HG03103 (cell line): ENCODE data around the gene PTMS.
A peak's percentile ranks its signal among the peaks of the same experiment; 100 is the strongest.

Source experiments
- ATAC-seq: cut with Tn5 transposase; IDR thresholded peaks from one replicate; pipeline ENCODE4 v1.9.1; 2021; ENCODE audit warnings: low read depth; ENCODE audit not compliant: unreplicated experiment

PTMS gene

DNA sequence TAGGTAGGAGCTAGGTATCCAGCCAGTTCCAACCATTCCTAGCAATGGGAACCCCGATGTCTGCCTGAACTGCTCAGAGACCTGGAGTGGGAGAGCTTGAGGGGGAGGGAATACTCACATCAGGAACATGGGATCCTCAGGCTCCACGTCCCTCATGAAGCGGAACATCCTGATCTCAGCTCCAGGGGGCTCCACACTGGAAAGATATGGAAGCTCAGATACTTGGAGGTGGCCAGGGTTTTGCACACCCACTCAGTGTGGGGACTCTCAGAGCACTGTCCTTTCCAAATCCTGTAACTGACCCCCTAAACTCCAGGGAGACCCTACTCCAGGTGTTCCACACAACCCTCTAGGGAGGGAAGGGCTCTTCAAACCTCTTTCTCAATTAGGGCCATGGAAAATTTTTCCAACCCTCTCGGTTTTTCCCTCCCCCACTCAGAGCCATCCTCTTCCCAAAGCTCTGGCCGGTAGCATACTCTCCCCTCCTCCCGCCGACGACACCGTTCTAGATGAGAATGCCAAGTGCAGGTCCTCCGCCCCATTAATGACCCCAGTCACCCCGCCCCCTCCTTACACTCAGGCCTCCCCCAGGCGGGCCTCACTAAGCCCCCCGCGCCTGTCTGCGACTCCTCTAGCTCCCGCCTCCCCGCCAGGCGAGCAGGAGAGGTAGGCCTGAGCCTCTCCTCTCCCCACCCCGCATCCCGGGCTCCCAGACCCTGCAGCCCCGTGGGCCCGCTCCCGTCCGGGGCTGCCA lies 13.8 kb upstream of the PTMS start:
- no peak for ATAC-seq

DNA sequence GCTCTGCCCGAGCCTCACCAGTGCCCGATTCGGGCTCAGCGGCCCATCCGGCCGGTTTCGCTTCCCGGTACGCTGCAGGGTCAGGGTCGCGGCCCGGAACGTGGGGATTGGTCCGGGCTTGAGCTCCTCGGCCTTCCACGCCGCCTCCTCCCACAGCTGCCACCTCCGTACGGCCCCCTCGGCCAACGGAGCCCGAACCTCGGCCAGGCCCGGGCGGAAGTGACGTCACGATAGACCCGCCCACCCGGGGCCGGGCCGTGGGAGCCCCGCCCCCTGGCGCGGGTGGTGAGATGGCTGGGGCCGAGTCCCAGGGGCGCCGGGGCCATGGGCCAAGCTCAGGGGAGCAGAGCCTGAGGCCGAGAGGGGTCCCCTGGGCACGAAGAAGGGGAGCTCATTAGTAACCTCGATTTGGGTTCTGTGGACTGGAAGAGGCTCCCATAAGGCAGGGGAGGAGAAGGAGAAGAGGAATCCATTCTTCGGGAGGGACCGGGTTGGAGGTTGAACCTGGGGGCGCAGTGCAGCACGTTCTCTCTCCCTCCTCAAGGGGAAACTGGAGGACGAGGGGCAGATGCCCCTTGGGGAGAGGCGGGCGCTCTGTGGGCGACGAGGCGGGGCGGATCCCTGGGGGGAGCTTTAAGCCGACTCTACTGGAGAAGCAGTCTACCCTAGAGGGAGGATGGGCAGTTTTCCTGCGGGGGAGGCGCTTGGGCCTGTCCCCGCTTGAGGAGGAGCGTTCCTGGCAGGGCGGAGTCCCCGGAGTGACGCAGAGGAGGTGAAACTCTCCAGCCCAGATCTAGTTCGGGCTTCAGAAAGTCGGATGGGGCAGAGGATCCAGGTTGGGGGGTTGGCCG lies 13.0 kb upstream of the PTMS start, which contains the start of gene MLF2:
TSS of gene MLF2 (minus strand) at position 221 of the 851 bp plus-strand sequence. CDS start 807 bp downstream, outside the sequence.
- ATAC-seq, result peak; percentile 90

DNA sequence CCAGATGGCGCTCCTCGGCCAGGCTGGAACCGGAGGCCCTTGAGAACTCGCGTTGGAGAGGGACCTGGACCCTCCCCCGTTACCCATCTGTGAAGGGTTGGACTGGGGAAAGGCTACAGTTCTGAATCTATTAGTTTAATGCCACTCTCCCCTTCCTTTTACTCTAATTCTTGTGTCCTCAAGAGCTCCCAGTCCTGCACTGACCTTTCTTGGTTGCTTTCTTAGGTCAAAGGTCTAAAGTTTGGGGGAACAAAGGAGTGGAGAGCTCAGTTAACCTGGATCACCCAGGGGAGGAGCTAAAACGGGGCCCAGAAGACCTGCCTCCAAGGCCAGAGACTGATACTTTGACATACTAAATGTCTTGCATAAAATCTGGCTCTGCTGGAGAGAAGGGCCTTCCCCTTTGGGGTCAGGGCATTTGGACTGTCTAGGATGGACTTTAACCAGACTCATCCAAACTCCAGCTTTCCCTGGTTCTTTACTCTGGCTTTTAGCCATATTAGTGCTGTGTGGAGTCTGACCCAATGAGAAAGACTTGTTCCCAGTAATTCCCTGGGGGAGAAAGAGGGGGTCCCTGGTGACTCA lies 12.3 kb upstream of the PTMS start:
- no peak for ATAC-seq

DNA sequence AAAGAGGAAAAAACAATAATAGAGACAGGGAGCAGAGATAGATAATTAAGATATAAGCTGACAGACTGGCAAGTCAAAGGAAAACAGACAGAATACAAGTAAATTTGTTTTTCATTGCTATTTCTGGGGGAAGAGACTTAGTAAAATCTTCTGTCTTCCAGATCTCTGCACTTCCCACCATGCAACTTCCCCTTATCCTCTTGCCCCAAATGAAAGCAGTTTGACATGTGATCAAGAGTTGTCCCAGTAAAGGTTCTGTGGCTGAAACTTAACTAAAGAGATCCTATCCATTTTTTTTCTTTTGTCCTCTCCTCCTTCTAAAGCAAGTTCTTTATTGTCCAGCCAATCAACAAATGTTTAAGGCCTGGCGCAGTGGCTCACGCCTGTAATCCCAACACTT lies 11.8 kb upstream of the PTMS start:
- no peak for ATAC-seq

DNA sequence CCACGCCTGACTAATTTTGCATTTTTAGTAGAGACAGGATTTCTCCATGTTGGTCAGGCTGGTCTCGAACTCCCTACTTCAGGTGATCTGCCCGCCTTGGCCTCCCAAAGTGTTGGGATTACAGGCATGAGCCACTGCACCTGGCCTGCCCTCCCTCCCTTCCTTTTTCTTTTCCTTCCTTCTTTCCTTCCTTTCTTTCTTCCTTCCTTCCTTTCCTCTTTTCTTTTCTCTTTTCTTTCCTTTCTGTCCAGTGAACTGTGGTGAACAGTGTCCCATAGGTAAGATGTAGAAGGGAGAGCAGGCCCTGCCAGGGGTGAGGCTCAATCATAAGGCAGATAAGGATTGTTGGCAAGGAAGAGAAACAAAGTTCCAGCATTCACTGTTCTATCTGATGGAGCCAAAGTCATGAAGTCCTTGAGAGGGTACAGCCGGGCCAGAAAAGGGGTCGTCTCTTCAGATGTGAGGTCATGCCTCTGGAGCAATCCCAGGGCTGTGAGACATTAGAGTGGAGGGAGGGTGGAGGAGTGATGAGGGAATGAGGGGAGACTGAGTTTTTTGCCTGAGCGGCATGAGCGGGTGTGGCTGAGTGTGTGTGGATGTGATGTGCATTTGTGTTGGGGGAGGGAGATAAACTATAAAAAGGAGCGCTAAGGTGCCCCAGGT lies 9.0 kb upstream of the PTMS start:
- ATAC-seq, result no peak

DNA sequence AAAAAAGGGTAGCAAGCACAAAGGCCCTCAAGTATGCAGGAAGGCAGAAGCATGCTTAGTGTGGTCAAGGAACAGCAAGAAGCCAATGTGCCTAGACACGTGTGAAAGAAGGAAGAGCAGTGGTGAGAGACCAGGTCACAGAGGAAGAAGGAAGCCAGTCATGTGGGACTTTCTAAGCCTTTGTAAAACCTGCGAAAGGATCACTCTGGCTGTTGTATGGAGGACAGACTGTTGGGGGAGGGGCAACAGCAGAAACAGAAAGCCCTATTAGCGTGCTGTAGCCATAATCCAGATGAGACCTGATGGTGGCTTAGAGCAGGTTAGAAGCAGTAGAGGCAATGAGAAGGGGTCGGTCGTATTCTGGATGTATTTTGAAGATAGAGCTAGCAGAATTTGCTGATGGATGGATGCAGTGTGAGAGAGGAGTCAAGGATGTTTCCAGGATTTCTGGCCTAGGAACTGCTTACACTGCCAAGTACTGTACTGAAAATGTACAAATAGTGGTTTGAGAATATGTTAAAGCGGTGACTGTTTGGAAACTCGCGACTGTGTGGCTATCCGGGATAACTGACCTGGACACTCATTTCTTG lies 7.6 kb upstream of the PTMS start:
- no peak for ATAC-seq

DNA sequence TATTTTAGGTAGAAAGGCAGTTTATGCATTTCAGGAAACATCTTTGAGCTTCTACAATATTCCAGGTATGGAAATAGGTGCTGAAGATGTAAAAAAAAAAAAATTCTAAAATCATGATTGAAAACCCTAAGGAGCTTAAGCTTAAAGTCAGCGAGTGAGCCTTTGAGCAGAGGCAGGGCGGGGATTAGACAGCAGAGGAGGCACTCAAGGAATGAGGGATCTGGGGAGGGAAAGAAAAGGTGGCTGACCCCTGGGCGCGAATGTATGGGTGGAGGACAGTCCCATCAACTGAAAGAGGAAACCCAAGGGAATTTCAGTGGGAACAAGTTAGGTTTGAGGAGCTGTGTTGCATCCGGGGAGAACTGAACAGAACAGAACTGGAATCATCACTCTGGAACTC lies 6.4 kb upstream of the PTMS start:
- ATAC-seq, result no peak

DNA sequence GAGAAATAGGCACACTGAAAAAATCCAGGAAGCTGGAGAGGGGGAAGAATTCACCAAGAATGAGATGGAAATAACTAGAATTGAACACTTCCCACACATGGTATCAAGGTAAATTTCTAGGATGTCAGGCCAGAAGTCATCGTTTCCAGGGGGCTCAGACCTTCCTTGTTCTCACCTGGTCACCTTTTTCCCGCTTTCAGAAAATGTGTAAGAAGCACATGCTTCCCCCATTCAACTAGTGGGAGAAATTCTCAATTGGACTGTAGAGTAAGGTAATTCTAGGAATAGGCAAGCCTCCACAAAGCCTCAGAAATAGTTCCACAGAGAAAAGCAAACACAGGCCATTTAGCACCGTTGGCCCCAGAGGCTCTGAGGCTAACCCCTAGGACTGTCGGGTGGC lies 2.8 kb upstream of the PTMS start:
- no peak for ATAC-seq

DNA sequence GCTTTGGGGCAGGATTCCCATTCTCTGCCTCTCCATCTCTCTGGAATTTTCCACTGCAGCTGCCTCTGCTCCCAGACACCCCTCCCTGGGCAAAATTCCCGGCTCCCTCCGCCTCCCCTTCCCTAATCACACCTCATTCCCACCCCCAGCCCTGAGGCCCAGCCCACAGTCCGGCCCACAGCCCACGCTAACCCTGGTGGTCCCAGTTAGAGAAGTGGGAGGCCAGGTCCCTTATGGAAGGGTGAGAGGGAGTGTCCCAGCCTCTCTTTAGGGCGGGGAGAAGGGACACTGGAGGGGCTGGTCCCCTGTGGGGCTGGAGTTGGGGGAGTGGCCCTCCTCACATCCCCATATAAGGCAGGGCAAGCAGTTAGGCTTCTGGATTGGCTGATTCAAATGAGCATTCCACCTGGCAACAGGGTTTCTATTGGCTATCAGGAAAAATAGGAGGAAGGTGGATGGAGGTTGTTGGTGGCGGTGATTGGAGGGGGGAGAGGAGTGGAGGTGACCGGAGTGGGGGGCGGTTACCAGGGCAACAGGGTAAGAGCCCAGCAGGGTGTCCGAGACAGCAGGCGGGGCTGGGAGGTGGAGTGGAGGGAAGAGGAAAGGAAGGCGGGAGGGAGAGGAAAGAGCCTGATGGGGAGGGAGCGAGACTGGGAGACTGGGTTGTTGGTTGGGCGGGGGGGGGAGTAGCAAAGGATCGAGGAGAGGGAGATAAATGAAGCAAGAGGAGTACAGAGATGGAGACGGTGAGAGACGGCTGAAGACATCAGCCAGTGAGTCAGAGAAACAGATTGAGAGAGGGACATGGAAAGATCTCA lies 1.9 kb upstream of the PTMS start:
- ATAC-seq, result peak; percentile 73

DNA sequence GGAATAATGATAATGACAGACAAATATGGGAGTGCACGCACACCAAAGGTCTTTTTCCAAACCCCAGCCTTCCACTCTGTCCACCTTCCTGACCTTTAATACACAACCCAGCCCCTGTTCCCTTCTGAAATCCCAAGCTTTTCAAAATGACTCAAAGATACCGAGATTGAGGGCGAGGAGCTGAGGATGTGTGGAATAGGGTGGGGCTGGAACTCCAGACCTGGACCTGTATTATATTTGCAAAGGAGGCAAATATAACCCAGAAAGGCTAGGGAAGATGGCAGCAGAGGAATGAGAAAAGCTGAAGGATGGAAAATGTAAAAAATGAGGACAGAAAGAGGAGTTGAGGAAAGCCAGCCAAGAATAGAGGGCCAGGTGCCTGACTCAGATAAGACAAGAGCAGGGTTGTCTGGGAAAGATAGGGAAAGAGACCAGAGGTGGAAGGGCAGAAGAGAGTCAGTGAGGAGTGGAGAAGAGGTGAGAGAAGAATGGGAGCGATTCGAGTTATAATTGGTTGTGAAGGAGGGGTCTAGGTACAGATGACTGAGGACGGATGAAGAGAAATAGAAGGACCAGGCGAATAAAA lies 1.0 kb upstream of the PTMS start:
- ATAC-seq, result no peak

DNA sequence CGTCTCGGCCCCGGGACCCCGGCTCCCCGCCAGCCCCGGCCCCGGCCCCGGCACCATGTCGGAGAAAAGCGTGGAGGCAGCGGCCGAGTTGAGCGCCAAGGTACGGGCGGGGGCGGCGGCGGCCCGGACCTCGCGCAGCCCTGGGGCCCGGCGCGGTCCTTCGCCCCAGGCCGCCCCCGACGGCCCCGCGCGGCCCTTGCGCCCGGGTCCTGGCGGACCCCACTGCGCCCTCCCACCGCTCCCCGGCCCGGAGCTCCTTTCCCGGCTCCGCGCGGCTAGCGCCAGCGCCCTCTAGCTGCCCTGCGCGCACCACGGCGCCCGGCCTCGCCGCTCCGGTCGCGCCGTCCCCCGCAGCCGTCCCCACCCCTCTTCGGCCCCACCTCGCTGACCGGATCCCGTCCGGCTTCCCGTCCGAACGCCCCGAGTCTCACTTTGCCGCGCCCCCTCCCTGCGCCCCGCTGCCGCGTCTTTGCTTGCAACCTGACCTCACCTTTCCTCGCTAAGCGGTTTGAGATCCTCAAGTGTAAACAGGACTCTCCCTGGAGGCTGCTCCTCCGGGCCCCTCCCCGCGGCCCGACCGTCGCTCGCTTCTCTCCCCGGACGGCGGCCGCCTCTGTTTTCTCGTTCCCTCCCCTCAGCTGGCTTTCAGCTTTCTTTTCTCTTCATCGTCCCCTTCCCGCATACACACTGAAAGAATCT lies 637 bp downstream of the PTMS start:
- no peak for ATAC-seq

DNA sequence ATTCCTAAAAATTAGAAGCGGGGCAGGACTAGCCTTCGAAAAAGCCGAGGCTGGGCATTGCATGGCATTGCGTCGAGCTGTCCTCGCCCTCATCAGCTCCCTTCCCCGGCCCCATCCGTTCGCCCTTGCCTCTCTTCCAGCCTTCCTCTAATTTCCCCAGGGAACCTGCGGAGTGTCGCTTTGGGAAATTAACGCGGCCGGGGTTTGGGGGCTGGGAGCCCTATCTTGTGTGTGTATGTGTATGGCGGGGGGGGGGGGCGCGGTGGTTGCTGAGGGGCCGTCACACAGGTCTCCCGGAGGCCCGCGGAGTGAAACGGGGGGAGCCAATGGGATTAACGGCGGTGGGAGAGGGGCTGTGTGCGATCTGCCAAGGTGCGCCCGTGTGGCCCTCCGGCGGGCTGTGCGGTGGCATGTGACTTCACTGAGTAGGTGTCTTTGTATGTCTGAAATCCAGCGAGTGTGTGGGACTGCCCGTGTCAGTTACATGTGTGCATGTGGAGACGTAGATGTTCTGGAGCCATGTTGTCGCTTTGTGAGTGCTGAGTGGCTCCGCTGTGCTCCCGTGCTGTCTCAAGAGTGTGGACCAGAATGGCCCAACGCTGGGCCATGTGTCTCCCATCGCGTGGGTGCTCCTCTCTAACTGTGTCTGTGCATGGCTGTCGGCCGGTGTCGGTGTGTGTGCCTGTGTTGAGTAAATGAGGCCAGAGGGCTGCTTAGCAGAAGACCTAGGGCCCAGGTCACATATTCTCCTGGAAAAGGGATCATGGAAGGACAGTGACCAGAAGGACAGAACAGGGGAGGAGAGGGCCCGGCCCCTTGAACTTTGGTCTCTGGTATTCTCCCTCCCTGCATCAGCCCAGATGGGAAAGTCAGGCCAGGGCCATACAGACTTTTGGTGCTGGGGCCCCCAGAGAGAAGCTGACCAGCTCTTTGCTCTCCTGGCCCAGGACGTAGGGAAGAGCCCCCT lies 1.5 kb downstream of the PTMS start:
- ATAC-seq, result no peak

DNA sequence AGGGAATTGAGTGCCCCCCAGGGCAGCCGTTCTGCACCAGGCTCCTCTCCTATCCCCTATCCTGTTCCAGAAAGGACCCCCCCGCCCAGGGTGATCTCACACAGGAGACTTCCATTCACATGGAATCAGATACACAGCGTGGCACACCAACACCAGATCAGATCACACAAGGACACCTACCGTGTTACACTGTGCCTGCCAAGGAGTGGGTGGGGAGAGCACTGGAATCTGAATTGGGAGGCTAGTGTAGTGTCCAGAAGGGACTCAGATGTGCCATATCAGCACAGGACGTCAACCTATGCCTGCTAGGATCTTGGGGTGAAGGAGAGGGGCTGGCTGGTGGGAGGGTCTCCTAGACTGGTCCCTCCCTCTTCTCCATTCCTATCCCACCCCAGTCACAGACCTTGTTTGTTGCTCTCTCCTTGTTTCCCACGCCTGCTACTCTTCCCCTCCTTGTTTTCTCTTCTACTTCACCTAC lies 2.3 kb downstream of the PTMS start:
- ATAC-seq, result no peak

DNA sequence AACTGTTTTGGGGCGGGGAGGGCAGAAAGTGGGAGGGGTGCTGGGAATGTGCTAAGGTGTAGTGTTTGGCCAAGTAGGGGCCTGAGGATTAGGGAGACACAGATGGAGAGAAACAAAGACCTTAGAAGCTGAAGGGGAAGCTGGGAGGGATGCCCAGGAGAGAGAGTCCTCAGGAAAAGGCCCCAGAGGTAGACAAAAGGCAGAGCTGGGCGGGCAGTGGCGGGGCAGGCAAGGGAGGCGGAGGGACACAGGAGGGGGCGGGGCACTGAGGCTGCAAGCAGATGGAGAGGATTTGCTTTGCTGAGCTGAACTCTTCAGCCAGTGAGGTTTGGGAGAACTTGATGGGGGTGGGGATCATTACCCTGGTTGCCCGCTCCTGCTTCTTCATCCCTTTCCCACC lies 2.8 kb downstream of the PTMS start:
- no peak for ATAC-seq

DNA sequence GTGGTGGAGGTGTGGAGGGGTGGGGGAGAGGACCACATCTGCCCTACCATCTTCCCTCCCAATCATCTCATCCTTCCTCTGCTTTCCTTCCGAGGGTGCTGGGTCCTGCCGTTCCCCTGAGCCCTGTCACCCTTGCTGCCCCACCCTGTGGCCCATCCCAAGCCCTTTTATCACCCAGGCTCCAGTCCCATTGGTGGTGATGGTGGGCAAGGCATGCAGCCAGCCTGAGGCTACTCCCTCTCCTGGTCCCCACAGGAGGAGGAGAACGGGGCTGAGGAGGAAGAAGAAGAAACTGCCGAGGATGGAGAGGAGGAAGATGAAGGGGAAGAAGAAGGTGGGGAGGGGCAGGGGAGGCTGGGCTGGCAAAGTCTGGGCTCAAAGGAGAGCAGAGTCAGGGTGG lies 3.5 kb downstream of the PTMS start:
- ATAC-seq, result no peak

DNA sequence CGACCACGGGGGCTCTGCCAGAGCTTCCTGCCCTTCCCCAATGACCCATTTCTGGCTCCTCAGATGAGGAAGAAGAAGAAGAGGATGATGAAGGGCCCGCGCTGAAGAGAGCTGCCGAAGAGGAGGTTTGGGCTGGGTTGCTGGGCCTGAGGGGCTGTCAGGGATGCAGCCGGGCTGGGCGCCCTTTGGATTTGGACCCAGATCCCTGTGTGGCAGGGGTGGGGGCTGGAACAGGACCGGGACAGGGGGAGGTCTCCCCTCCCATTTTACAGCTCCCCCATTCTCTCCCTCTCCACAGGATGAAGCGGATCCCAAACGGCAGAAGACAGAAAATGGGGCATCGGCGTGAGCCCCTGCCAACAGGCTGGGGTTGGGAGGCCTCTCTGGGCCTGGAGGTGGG lies 3.9 kb downstream of the PTMS start:
- no peak for ATAC-seq

DNA sequence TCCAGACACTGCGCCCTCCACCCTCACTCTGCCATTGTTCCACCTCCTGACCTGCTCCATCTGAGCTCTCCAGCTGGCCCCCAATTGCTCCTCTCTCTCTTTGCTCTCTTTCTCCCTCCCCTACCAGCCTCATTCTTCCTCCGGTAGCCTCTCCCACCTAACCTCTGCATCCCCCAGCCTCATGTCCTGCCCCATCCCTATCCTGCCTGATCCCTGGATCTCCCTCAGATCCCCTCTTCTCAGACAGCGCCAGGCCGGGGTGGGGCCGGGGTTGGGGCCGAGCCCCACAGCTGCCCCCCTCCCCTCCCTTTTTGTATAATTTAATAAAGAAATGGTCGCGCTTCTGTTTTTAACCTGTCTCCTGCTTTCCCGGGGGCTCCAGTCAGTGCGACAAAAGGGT lies 4.4 kb downstream of the PTMS start:
- no peak for ATAC-seq

DNA sequence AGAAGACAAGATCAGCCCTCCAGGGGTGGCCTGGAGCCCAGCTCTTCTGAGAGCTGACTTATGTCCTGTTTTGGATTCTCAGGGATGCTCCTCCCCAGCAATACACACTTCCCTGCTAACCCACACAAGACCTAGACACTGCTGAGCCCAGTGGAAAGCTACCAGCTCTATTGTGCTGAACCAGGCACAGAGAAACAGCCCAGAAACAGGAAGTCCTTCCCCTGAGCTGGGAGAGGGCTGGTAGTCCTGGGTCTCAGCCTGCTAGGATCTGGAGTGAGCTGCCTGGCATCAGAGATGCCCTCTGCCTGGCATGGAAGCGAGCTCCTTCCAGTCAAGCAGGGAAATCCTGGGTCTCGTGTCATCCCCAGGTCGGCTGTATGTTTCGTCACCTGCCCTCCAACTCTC lies 4.9 kb downstream of the PTMS start:
- ATAC-seq, result no peak
